NCI-H1048 (cell line): ENCODE results near the gene MMP23B.
"Not testable (repeated sequence)": the region's sequence is repeated elsewhere in the genome, so short reads cannot be mapped to it uniquely, and the experiment has no call there.

Source experiments
- DNase-seq: peaks from one replicate; lab custom pipeline; 2025; lab: John Stamatoyannopoulos, UW

The MMP23B gene

DNA sequence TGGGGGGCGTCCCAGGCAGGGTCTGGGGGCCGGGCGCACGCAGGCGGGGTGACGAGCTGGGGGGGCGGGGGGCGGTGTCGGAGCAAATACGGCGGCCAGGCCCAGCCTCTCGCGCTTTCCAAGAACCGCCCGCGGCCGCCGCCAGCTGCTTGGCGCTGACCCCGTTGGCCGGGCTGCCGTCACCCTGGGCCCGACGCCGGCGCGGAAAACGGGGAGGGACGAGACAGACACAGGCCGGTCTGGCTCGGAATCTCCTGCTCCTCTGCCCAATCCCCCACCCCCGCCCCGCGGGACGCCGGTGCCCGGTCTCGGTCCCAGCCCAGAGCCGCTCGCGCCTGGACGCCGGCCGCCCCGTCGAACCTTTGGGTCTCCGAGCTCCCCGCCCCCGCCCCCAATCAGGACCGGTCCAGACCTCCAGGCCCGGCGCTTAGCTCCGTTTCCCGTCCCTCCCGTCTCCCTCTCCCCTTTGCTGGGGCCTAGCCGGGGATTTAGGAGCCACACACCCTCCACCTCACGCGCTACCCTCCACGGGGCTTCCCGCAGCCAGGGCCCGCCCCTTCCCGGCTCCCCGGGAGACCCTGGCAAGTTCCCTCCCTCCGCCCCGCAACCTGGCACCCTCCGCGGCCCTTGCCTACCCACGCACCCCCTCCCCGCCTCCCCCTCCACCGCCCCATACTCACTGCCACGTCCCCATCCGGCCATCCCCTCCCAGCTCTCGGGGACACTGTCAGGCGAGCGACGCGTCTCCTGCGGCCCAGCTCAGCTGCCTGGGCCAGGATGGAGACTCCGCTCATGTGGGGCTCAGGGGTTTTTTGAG is 800 bp upstream of the MMP23B start:
- DNase-seq = no peak

DNA sequence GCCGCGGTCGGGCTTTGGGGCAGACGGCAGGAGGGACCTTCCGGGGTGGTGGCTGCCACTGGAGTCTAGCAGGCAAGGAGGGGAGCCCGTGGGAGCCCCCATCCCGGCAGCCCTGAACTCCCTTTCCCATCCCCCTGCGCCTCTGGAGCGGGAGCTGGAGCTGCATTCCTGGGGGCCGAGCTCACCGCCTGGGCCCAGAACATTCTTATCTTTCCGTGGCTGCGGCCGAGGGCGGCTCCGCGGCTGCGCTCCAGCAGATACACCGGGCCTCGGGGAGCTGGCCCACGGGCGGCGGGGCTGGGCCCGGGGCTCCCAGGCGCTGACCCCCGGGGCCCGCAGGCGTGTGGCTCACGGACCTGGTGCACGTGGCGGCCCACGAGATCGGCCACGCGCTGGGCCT is 1.4 kb downstream of the MMP23B start:
- DNase-seq = not testable (repeated sequence)

DNA sequence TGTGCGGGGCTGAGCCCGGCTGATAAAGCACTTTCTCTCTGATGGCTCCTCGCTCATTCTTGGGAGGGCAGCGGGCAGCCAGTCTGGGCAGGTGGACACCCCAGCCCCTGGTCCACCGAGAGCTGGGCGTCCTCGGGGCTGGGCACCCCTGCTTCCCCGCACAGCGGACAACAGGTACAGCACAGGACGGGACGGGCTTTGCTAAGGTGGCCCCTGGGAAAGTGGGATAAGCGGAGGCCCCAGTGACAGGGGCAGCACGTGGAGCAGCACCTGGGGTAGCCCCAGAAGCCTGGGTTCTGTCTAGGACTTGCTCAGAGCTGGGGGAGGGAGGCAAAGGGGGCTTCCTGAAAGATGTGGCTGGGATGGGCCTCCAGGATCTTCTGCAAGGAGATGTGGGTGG is 2.6 kb downstream of the MMP23B start:
- DNase-seq = not testable (repeated sequence)

DNA sequence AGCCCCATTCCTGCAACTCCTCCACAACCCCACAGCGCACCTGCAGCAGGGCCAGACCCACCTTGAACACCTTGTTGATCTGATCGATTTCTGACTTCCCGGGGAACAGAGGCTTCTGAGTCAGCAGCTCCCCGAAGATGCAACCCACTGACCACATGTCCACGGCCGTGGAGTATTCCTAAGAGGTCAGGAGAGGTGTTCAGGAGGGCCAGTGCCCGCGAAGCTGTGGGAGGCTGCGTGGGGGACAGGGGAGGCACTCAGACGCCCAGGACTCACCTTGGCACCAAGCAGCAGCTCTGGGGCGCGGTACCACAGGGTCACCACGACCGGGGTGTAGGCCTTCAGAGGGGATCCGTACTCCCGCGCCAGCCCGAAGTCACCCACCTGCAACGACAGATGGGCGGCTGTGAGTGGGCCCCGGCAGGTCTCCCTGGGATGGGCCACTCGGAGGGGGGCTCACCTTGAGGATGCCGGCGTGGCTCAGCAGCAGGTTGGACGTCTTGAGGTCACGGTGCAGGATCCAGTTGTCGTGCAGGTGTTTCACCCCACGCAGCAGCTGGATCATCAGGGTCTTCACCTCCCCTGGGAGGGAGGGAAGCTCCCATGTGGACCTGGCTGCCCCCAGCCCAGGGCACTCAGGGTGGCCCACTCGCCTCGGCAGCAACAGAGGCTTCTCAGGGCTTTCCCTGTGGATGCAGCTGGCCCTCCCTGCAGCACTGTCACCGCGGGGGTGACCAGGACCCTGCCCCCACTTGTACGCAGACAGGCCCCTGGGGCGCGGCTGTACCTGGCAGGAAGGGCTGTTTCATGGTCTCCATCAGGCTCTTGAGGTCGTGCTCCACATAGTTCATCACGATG is 4.9 kb downstream of the MMP23B start:
- DNase-seq = not testable (repeated sequence)

DNA sequence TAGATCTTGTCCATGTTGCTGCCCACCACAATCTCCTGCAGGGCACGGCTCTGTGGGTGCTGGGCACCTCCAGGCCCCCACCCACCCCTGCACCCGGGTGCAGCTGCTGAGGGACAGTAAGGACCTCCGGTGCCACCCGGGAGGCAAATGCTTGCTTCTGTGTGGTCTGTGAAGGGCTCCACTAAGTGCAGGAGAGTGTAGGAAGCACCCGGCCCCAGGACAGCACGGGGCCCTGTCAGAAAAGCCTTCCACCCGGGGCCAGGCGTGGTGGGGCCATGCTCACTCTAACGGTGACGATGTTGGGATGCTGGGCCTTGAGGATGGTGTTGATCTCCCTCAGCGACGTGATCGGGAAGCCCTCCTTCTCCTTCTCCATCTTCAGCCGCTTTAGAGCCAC is 5.5 kb downstream of the MMP23B start:
- not testable (repeated sequence) for DNase-seq

DNA sequence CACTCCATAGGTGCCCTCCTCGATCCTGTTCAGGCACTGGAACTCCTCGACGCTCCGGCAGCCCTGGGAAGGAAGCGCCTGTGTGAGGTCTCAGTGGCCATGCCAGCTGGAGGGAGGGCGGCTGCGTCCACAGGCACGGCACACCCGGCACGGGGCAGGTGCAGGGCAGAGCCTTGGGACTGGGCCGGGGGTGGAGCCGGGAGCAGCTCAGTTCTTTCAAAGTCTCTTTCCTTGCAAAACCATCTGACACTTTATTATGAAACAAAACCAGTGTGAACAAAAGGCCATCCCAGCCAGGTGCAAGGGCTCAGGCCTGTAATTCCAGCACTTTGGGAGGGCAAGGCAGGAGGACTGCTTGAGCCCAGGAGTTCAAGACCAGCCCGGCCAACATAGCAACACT is 6.6 kb downstream of the MMP23B start:
- not testable (repeated sequence) for DNase-seq

DNA sequence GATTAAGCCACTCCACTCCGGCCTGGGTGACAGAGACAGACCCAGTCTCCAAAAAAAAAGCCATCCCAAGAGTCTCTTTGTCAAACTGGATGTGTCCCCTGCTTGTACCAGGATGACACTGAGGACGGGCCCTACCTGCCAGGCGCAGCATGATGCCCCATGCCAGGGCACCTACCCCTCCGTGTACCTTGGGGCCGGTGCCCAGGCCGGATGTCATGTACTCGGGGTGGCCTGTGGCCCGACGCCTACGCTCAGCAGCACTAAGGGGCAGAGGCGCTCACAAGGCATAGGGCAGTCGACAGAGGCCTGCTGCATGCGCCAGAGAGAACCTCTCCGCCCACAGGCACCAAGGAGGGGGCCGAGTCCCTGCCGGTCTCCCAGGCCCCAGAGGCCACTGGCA is 7.4 kb downstream of the MMP23B start:
- not testable (repeated sequence) for DNase-seq

DNA sequence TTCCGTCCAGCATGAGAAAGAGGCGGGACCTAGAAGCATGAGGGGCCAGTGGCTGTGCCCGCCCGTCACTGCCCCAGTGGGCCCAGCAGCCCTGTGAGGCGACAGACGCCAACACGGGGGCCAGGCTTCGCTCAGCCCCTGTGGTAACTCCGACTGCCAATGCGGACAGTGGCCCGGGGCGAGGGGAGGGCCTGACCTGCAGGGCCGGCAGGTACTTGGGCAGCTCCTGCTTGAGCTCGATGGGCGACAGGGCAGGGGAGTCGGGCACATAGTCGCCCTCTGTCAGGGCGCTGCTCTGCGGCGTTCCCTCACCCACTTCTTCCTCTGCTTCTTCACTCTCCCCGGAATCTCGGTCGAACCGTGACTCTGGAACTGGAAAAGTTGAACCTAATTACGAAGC is 8.1 kb downstream of the MMP23B start:
- DNase-seq = not testable (repeated sequence)

DNA sequence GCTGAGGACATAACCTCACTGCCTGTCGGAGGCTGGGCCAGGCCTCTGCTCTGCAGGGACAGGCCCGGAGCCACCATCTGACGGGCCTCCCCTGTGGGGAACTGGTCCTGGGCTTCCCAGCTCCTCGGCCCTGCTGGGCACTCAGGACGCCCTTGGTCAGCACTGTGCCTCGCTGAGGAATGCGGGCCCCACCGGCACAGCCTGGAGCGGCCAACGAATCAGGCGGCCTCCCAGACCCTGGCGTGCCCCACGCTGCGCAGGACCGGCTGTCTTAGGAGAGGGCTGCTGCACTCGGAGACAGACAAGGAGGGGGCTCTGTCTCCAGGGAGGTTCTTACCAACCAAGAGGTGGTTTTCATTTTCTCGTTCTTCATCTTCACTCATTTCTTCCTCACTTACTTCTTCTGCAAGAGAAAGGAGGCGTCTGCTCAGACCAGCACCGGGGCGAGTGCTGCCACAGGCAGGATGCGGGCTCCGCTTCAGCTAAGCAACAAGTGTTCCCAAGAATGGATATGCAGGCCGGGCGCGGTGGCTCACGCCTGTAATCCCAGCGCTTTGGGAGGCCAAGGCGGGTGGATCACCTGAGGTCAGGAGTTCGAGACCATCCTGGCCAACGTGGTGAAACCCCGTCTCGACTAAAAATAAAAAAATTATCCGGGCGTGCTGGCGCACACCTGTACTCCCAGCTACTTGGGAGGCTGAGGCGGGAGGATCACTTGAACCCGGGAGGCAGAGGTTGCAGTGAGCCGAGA is 8.9 kb downstream of the MMP23B start:
- DNase-seq = not testable (repeated sequence)

DNA sequence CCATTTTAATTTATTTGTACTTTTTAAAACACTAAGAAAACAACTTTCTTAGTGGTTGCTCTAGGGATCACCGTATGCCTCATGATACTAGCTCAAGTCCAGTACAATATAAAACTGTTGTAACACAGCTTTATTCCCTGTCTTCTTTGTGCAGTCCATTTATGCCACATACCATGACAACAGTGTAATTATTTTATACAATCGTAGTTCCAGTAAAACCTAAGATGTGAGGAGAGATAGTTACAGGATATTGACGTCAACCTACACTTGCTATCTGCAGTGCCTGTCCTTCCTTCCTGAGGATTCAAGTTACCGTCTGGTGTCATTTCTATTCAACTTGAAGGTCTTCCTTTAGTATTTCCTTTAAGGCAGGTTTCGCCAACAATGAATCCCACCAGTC is 14.4 kb downstream of the MMP23B start:
- DNase-seq = not testable (repeated sequence)

DNA sequence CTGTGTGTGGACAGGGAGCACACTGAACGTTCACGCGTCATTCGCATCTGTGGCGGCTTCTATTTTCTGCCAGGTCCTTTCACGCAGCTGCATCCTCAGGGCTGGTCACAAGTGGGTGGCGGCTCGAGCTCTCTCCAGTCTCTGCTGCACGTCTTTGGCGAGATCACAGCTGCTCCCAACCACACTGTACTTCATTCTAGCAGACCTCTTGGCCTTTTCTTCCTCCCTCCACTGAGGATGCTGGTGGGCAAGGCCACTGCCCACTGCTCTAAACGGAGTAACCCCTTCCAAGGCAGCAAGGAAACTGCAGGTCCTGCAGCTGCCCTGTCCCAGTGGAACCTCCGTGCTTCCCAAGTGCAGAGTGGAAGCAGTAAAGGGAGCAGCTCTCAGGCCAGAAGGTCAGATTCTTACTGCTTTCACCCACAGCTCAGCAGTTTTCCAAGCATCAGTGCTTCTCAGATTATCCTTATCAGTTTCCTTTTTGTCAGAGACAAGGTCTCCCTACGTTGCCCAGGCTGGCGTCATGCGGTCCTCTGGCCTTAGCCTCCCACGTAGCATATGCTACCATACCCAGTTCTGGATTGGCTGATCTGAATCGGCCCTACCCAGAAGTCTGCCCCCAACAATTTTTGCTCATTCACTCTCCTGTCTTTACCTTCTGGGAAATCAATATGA is 15.7 kb downstream of the MMP23B start:
- not testable (repeated sequence) for DNase-seq

DNA sequence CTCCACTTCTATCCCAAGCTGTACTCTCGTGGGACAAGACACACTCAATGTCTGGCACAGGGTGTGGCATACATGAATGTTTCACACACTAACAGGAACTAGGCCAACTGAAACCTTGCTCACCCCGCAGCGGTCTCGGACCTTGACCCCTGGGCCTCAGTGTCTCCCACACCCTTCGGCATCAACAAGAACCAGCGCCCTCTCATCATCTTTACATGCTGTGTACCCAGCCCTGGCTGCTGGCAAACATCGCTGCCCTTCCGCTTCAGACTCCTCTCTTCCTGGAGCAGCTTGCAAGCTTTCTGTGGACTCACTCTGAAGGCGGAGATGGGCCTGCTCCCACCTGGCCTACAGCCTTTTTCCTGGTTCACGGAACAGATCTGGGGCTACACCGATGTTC is 16.3 kb downstream of the MMP23B start:
- not testable (repeated sequence) for DNase-seq

DNA sequence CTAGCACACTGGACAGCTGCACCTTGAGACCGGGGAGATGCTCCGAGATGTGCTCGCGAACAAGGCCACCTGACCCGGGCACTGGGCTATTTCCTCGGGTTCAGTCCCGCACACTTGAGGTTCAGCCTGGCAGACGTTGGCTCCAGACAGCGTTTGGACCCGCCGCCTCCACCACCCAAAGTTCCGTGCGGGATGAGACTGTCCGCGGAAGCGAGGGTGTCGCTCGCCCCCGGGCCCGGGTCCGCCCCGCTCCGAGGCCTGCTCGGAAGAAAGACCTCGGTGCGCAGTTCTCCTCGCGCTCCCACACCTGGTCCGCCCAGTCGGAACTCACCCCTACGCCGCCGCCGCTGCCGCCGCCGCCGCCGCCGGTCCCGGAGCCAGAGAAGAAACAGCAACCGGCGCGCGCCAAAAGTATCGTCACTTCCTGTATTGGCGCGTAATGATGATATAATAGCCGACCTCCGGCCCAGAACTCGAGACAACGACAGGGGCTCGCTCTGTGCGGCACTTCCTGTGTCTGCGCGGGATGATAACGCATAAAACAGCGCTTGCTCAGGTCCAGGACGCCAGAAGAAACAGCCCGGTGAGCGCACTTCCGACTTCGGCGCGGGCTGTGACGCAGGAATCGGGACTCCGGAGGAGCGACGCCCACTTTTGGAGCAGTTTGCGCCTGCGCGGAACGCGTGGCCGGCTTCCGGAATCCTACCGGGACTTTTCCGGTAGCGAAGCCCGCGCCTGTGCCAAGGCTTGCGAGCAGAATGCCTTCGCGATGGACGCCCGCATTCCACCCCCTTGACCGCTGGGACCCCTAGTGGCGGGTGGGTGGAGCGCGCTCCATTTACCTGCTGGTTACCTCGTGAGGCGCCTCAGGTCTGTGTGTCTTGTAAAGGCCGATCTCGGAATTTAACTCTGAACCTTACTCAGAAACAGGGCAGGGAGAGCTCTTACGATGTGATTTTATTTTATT is 26.9 kb downstream of the MMP23B start, which contains the start of gene CDK11B:
Gene CDK11B (minus strand): TSS at position 422 of the 967 bp plus-strand sequence. CDS start 1,519 bp downstream, outside the sequence.
- DNase-seq = peak; percentile 68

DNA sequence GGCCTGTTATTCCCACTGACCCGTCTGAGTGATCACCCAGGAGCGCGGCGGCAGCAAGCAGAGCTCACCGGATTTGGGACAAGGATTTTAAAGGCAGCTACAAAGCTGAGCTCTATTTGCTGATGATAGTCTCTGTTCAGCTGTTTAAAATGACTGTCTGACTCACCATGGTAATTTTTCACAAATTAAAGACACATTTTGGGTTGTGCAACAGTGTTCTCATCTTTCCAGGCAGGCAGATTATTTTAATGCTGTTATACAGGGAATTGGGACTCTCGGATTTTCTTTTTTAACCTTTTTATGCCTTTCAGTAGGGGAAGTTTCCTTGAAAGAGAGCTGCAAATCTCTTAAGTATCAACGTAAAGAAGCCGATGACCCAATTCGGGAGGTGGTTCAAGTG is 30.4 kb downstream of the MMP23B start:
- DNase-seq = not testable (repeated sequence)

DNA sequence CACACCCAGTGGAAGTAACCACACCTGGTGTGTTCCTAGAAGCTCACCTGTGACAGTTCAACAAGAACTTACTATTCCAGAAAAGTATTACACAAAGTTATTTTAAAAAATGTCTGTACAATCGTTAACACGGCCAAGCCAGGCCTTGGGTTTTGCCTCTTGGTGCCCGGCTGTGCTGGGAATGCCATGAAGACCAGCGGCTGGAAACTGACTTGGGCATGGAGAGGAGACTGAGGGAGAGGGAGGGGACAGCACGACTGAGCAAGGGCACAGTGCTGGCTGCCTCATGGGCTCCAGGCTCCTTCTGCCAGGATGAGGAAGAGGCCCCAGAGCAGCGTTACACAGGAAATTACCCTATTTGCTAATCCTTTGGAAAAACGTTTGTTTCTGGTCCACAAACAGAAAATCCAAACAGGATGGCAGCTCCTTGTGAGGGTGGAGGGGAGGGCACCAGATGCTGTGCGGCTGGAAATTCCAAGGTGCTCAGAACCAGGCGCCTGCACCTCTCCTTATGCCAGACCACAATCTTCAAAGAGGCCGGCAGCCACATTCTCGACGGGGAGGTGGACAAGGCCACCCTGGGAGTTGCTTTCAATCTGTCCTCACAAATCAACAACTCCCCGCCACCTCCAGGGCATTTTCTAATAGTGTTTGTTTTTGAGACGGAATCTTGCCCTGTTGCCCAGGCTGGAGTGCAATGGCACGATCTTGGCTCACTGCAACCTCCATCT is 31.0 kb downstream of the MMP23B start:
- not testable (repeated sequence) for DNase-seq

DNA sequence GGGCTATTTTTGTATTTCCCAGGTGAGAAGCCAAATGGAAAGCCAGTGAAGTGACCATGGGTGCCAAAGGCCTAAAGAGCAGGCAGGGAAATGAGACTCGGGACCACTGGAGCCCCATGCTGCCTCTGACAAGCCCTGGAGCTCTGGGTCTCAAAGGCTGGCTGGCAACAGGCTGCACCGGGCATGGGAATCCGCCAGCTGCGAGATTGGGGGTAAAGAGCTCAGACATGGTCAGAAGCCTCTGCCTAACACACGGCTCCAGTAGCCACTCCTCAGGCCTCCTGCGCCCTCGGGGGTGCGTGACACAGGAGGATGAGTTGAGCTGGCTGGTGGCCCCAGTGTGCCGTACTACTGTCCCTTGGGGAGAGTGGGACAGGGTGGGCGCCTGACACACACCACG is 32.3 kb downstream of the MMP23B start:
- not testable (repeated sequence) for DNase-seq

DNA sequence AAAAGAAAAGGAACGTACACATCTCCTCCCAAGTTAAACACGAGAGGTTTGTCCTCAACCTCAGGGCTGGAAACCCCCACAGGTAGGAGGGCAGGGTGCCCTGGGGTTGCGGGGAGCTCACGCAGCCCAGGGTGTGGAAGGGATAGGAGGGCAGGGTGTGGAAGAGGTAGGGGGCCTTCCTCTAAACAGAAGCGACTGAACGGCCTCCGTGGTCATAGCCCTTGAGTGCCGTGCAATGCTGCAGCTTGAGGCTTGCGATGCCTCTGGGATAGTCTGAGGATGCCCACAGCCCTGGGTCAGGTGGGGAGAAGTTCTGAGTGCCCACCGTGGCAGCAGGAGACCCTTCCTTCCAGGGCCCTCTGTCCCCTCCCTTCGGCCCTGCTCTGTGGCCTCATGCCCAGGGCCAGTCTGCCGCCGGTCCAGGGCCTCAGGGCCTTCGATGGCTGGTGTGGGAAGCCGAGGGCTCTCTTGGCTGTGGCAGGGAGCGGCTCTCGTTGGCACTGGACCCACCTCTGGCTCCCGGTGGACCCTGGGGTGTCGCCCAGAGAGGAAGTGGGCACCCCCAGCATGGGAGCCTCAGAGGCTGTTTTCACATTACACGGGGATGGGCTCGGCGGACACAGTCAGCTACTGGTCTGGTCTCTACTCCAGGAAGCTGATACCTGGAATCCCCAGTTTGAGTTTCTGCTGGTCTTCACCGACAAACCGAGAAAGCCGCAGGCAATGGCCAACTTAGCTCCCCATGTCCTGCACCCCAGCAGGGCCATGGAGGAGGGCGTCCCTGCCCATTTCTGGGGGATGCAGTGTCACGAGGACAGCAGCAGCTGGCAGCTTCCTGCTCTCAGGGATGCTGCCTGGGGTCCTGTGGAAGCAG is 33.2 kb downstream of the MMP23B start:
- no peak for DNase-seq

DNA sequence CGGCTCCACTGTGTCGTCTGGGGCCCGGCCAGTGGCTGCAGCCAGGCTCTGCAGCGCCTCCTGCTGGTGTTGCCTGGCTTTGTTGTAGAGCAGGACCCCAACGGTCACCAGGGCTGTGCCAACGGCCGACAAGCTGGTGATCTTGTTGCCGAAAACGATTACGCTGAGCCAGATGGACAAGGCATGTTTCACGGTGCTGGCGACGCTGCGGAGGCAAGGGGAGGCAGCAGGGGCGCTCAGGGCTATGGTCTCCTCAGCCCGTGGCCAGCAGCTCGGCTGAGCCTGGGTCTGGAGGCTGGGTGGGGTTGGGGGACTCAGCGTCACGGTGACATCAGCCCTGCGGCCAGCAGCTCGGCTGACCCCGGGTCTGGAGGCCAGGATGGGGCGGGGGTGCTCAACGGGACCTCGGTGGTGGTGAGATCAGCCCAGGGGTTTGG is 33.9 kb downstream of the MMP23B start:
- no peak for DNase-seq

DNA sequence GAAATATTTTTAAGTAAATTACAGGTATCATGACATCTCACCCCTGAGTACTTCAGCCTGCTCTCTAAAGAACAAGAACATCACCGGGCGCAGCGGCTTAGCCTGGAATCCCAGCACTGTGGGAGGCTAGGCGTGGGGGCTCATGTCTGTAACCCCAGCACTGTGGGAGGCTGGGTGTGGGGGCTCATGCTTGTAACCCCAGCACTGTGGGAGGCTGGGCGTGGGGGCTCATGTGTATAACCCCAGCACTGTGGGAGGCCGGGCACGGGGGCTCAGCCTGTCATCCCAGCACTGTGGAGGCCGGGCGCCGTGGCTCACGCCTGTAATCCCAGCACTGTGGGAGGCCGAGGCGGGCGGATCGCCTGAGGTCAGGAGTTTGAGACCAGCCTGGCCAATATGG is 34.6 kb downstream of the MMP23B start:
- DNase-seq = no peak
